Measurements from ENCODE around the gene GRM7. TPM values are rescaled to one million over a fixed set of nuclear protein-coding genes. Genes with fewer than 3 reads are reported as not detected.

The GRM7 gene
- total and polyA plus RNA-seq, 2 experiments from 2014 or later, result 1.7 to 2.7 TPM

DNA sequence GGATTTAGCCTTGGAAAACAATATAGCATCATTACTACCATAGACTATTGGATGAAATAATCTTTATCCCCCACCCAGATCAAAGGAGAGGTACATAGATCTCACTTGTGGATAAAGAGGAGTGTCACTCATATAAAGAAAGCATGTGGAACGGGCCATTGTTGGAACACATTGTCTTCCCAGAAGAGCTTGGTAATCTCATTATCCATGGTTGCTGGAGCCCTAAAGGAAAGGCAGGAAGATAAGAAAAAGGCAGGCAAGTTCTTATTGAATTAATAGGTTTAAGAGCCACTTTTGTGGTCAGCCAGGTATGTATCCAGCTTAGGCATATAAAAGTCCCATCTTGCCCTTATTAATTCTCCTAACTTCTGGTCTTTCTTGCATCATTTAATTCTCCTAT lies 659.1 kb downstream of the GRM7 start:
- no peaks in the 10 kb centered on the region for H3K27me3 ChIP-seq
- DNase-seq (ENCODE audit: low spot score), result no peak
- WGBS (ENCODE audit: low lambda C conversion rate, missing lambda C conversion rate), result 64% methylated on average over 1 of the region's 1 CpG

DNA sequence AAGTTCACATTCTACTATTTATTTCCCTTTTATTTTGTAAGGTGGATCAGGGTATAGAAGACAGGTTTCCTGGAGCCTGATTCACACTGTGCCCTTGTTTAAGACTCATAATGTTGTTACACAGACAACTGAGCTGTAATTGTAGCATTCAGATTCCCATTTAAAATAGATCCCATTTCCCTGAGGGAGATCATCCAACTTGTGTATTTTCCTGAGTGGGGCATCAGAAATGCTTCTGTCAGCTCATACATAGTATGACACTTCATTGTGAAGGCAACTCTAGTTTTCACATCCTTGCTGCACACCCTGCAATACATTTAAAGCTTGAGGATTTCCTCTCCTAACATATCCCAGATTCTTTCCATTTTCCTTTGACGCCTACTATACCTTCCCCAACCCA lies 659.7 kb downstream of the GRM7 start:
- 79% methylated on average over 1 of the region's 1 CpG for WGBS (ENCODE audit: low lambda C conversion rate, missing lambda C conversion rate)

More for the DNA sequence above, 659.1 kb downstream of the GRM7 start:
- Histone ChIP-seq H3K9me3 (ENCODE audit: low read depth) (no peaks in the 10 kb centered on the region), H4K20me1 (ENCODE audit: insufficient read depth, poor library complexity, severe bottlenecking) (no peaks in the 10 kb centered on the region), H3K4me2 (no peak overlapping the region), H3K9me2 (replicated peaks; ENCODE audit: insufficient read depth) (no peaks in the 10 kb centered on the region), H3K4me1 (ENCODE audit: insufficient read depth) (no peaks in the 10 kb centered on the region), H3K27ac (no peak overlapping the region), H3K36me3 (replicated peaks; ENCODE audit: insufficient read depth, low read depth) (no peaks in the 10 kb centered on the region), H2AFZ (no peak overlapping the region), H3K79me2 (no peaks in the 10 kb centered on the region), H3K4me3 (no peak overlapping the region)
- TF ChIP-seq EZH2 (IDR thresholded peaks at IDR 0.05; ENCODE audit: borderline replicate concordance) (no peak), EZH2phosphoT487 (IDR thresholded peaks at IDR 0.05; ENCODE audit: low read depth, severe bottlenecking, unreplicated experiment) (no peak)
- TF ChIP-seq, protein P1, sequence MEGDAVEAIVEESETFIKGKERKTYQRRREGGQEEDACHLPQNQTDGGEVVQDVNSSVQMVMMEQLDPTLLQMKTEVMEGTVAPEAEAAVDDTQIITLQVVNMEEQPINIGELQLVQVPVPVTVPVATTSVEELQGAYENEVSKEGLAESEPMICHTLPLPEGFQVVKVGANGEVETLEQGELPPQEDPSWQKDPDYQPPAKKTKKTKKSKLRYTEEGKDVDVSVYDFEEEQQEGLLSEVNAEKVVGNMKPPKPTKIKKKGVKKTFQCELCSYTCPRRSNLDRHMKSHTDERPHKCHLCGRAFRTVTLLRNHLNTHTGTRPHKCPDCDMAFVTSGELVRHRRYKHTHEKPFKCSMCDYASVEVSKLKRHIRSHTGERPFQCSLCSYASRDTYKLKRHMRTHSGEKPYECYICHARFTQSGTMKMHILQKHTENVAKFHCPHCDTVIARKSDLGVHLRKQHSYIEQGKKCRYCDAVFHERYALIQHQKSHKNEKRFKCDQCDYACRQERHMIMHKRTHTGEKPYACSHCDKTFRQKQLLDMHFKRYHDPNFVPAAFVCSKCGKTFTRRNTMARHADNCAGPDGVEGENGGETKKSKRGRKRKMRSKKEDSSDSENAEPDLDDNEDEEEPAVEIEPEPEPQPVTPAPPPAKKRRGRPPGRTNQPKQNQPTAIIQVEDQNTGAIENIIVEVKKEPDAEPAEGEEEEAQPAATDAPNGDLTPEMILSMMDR (IDR thresholded peaks at IDR 0.05; ENCODE audit: poor library complexity), result no peak

DNA sequence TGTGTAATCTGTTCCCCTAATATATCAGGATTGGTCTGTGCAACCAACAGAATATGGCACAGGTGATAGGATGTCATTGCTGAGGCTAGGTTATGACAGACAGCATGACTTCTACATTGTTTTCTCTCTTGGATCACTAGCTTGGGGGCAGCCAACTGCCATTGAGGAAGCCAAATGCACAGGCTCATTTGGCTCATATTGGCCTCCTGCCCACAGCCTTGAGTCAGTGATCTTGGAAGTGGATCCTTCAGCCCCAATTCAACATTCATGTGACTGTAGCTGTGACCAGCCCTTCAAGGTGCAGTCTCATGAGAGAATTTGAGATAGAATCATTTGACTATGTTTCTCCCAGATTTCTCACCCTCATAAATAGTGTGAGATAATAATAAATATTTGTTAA lies 675.6 kb downstream of the GRM7 start:
- Histone ChIP-seq H3K4me2 (no peak overlapping the region), H3K9me3 (ENCODE audit: low read depth) (no peaks in the 10 kb centered on the region), H3K27me3 (no peaks in the 10 kb centered on the region), H3K4me1 (ENCODE audit: insufficient read depth) (no peaks in the 10 kb centered on the region), H4K20me1 (ENCODE audit: insufficient read depth, poor library complexity, severe bottlenecking) (no peaks in the 10 kb centered on the region), H3K36me3 (replicated peaks; ENCODE audit: insufficient read depth, low read depth) (no peaks in the 10 kb centered on the region), H3K9me2 (replicated peaks; ENCODE audit: insufficient read depth) (no peaks in the 10 kb centered on the region), H3K27ac (no peak overlapping the region), H3K79me2 (no peaks in the 10 kb centered on the region), H2AFZ (no peak overlapping the region), H3K4me3 (no peak overlapping the region)
- no peak for DNase-seq (ENCODE audit: low spot score)
- TF ChIP-seq, protein P1 (IDR thresholded peaks at IDR 0.05; ENCODE audit: poor library complexity), result no peak
- no peak for TF ChIP-seq EZH2 (IDR thresholded peaks at IDR 0.05; ENCODE audit: borderline replicate concordance)
- no peak for TF ChIP-seq EZH2phosphoT487 (IDR thresholded peaks at IDR 0.05; ENCODE audit: low read depth, severe bottlenecking, unreplicated experiment)

More for the DNA sequence above, 659.7 kb downstream of the GRM7 start:
- Histone ChIP-seq H3K9me3 (ENCODE audit: low read depth) (no peaks in the 10 kb centered on the region), H3K36me3 (replicated peaks; ENCODE audit: insufficient read depth, low read depth) (no peaks in the 10 kb centered on the region), H3K27me3 (no peaks in the 10 kb centered on the region), H3K79me2 (no peaks in the 10 kb centered on the region), H2AFZ (no peak overlapping the region), H3K9me2 (replicated peaks; ENCODE audit: insufficient read depth) (no peaks in the 10 kb centered on the region), H3K4me3 (no peak overlapping the region), H3K4me2 (no peak overlapping the region), H3K4me1 (ENCODE audit: insufficient read depth) (no peaks in the 10 kb centered on the region), H3K27ac (no peak overlapping the region), H4K20me1 (ENCODE audit: insufficient read depth, poor library complexity, severe bottlenecking) (no peaks in the 10 kb centered on the region)
- TF ChIP-seq EZH2 (IDR thresholded peaks at IDR 0.05; ENCODE audit: borderline replicate concordance) (no peak), EZH2phosphoT487 (IDR thresholded peaks at IDR 0.05; ENCODE audit: low read depth, severe bottlenecking, unreplicated experiment) (no peak)
- TF ChIP-seq, protein P1 (IDR thresholded peaks at IDR 0.05; ENCODE audit: poor library complexity), result no peak
- DNase-seq (ENCODE audit: low spot score), result no peak

DNA sequence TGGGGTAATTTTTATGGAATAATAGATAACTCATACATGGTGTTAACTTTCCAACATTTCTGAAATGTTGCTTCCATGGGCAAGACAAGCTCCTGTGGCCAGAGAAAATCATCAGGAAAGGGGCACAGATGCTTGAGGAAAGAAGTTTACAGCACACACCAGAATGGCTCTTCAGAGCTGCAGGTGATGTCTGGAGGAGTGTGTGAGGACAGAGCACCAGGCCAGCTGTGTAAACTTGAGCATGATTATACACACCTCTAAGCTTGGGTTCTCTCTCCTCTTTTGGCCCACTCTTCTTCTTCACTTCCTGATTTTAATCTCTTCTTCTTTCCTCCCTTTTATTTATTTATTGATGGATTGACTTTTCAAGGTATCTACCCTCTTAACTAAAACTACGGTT lies 676.0 kb downstream of the GRM7 start:
- no peaks in the 10 kb centered on the region for H3K27me3 ChIP-seq
- no peak for DNase-seq (ENCODE audit: low spot score)
- no peaks in the 10 kb centered on the region for H3K9me3 ChIP-seq (ENCODE audit: low read depth)
- no peak for TF ChIP-seq EZH2phosphoT487 (IDR thresholded peaks at IDR 0.05; ENCODE audit: low read depth, severe bottlenecking, unreplicated experiment)
- no peak for TF ChIP-seq EZH2 (IDR thresholded peaks at IDR 0.05; ENCODE audit: borderline replicate concordance)
- TF ChIP-seq, protein P1 (IDR thresholded peaks at IDR 0.05; ENCODE audit: poor library complexity), result no peak
- 89% methylated on average over 1 of the region's 1 CpG for WGBS (ENCODE audit: low lambda C conversion rate, missing lambda C conversion rate)
- H2AFZ ChIP-seq, result no peak overlapping the region
- H3K79me2 ChIP-seq, result no peaks in the 10 kb centered on the region
- no peaks in the 10 kb centered on the region for H4K20me1 ChIP-seq (ENCODE audit: insufficient read depth, poor library complexity, severe bottlenecking)
- H3K4me1 ChIP-seq (ENCODE audit: insufficient read depth), result no peaks in the 10 kb centered on the region
- no peak overlapping the region for H3K4me2 ChIP-seq
- no peak overlapping the region for H3K27ac ChIP-seq
- H3K9me2 ChIP-seq (replicated peaks; ENCODE audit: insufficient read depth), result no peaks in the 10 kb centered on the region
- no peak overlapping the region for H3K4me3 ChIP-seq
- H3K36me3 ChIP-seq (replicated peaks; ENCODE audit: insufficient read depth, low read depth), result no peaks in the 10 kb centered on the region
